HG03469 (cell line): ENCODE measurements around the gene TUBA8.
"Not testable (repeated sequence)": the region's sequence is repeated elsewhere in the genome, so short reads cannot be mapped to it uniquely, and the experiment has no call there.

Experiments
- ATAC-seq: cut with Tn5 transposase; IDR thresholded peaks from one replicate; pipeline ENCODE4 v1.9.1; 2021; ENCODE audit warnings: mild to moderate bottlenecking, moderate library complexity, moderate number of reproducible peaks; ENCODE audit not compliant: unreplicated experiment

Gene TUBA8

DNA sequence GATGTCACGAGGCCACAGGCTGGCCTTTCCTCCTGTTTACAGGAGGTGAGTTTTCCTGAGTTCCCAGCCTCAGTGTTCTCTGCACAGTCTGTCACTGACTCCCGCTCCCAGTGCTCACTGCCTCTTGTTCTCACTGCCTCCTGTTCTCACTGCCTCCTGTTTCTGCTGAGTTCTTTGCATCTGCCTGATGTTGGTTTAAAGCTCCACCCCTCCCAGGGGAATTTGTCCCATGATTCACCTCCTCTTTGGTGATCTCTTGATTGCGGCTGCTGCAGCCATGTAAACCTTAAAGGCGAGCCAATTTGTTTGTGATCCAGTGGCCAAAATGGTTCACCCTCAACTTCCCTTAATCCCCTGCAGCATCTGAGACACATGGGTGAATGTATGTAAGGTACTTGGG lies 6.0 kb upstream of the TUBA8 start:
- no peak for ATAC-seq

DNA sequence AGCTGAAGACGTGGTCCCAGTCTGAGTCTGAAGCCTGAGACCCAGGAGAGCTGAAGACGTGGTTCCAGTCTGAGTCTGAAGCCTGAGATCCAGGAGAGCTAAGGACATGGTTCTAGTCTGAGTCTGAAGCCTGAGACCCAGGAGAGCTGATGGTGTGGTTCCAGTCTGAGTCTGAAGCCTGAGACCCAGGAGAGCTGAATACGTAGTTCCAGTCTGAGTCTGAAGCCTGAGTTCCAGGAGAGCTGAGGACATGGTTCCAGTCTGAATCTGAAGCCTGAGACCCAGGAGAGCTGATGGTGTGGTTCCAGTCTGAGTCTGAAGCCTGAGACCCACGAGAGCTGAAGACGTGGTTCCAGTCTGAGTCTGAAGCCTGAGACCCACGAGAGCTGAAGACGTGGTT lies 4.6 kb upstream of the TUBA8 start:
- not testable (repeated sequence) for ATAC-seq

GRCh38 chr22:18106550-18107341 lies 3.9 kb upstream of the TUBA8 start:
- not testable (repeated sequence) for ATAC-seq

GRCh38 chr22:18108187-18108586 lies 2.4 kb upstream of the TUBA8 start:
- no peak for ATAC-seq

DNA sequence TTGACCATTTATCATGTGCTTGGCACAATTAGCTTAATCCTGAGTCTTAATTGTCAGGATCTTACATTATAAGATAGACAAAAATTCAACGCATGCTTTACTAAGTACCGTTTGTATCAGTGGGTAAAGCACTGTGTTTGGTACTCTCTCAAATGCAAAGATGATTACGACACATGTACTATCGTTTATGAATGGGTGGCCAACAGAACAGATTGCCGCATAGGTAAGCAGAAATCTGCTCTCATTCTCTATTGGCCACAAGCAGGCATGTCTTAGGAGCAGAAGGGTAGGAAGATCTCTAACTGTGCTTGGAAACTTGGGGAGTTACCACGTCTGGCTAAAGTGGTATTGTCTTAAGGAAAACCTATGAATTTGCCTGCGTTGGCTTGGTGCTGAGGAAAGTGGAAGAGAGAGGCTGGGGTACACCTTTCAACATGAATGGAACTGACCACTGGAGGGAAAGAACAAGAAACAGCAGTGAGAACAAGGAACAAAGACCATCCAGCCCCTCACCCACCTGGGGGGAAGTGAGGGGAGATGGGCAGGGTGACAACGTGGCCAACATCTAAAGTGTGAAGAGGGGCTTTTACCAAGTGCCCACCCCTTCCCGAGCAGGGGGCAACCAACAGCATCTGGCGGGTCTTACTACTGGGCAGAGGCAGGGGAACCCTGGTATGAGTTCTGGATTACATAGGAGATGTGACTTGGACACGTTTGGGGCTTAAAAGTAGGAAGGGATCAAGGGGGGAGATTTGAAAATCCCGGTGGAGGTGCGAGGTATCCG lies 1.0 kb upstream of the TUBA8 start:
- ATAC-seq = no peak

GRCh38 chr22:18110954-18111758 lies 547 bp downstream of the TUBA8 start:
- ATAC-seq = no peak

DNA sequence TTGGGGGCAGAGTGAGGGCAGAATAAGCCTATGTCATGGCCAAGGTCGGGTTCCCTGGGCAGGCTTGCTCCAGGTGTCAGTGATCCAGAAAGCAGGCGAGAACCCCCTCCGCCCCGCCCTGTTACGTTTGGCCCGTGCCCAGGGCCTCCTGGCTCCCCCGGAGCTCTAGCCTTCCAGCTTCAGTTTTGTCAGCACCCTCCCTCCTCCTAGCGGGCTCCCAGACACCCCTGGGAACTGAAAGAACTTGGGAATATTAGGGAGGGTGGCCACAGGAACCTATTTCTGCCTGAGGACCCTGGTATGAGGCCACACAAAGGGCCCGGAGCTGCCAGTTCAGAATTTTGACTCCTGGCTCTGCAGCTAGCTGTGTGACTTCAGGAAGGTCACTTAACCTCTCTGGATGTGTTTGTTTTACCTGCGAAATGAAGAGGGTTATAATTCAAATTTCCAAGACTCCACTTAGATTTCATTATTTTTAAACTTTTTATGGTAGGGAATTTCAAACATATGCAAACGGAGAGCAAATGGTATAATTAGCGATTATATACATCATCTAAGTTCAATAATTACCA lies 1.2 kb downstream of the TUBA8 start:
- ATAC-seq = no peak

GRCh38 chr22:18112440-18112839 lies 1.8 kb downstream of the TUBA8 start:
- ATAC-seq = no peak

GRCh38 chr22:18113680-18114394 lies 3.2 kb downstream of the TUBA8 start:
- ATAC-seq = no peak

DNA sequence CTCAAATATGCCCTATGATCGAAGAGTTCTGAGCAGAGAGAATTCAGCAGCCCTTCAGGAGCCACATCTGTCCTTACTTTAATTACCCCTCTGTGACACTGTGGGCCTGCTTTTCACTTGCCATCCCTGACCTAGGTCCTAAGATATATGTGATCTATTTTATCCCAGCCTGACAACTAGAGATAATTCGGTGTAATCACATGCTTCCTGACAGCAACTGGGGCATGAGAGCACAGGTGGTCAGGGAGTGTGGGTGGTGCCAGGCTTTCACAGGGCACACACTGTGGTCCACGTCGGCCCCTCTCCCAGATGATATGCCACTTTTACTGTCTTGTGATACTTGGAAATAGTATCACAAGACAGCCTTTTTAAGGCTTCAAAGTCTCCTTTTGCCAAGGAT lies 3.9 kb downstream of the TUBA8 start:
- no peak for ATAC-seq

DNA sequence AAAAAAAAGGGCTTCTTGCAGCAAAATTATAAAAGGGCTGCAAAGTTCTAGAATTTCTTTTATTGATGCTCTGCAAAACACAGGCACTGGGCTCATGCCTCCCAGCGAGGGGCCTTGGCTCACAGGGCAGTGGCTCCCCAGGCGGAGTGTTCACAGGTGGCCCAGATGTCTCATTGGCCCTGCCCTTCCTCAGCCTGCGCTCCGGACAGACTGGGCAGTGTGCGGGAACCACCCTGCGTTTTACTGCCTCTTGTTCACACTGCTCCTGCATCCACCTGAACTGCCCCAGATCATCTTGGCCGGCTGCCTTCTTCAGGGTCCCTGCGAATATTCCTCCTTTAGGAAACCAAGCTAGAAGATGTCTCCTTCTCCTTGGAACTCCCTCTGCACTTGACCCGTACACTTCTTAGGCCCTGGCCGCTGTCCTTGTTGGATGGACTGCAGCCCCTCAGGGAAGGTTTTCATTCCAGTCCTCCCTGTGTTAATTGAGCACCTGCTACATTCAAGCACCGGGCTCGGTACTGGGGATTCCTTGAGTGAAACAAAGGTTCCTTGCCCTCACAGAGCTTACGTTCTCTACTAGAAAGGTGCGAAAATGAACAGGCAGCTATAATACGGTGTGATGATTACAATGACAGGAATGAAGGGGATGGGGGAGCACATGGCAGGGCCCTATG lies 4.5 kb downstream of the TUBA8 start:
- no peak for ATAC-seq

- no peak for ATAC-seq
These were observed 5.3 kb downstream of the TUBA8 start for GRCh38 chr22:18115906-18116371.

- no peak for ATAC-seq
These were observed 6.0 kb downstream of the TUBA8 start for GRCh38 chr22:18116634-18117033.

GRCh38 chr22:18118345-18118915 lies 7.8 kb downstream of the TUBA8 start:
- ATAC-seq = no peak

DNA sequence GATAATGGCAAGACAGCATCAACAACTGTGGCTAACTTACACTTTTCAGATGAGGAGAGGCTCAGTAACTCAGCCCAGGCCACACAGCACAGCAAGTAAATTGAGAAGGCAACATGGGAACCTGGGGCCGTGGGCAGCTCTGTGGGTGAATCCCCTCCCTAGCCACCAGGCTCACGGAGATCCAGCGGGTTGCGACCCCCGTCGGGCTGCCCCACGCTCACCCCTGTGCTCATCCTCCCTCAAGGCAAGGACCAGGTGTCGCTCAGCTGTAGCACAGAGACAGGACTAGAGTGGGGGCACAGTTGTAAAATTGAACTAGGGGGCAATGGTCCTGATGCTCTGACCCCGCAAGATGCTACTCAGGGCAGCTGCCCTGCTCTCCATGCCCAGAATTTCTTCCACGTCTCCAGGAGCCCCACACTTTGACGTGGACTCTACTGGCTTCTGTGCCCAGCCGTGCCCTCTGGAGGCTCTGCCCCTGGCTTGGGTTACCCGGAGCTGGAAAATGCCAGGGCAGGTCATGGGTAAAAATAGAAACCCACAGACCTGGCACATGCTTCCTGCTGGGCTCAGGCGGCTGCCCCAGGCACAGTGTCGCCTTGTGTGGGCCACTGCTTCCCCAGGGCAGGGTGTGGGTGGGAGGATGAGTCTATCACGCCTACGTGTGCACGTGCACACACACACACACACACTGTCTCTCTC lies 9.0 kb downstream of the TUBA8 start:
- ATAC-seq = no peak

GRCh38 chr22:18120857-18121256 lies 10.2 kb downstream of the TUBA8 start:
- no peak for ATAC-seq

DNA sequence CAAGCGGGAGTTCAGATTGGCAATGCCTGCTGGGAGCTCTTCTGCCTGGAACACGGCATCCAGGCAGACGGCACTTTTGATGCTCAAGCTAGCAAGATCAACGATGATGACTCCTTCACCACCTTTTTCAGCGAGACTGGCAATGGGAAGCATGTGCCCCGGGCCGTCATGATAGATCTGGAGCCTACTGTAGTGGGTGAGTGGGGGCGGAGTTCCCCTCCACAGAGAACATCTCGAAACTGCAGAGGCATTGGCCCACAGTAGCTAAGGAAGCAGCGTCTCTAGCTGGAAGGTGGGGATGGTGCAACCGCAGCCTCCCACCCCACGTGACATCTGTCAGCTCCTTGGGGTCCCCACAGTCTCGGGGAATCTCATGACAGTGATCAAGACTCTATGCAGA lies 10.9 kb downstream of the TUBA8 start:
- ATAC-seq = no peak

GRCh38 chr22:18121954-18122554 lies 11.4 kb downstream of the TUBA8 start:
- ATAC-seq = no peak
